ENCODE data around the gene C2CD4C. TPM values are rescaled to one million over a fixed set of nuclear protein-coding genes. Genes with fewer than 3 reads are reported as not detected.
"Not testable (repeated sequence)": the region's sequence is repeated elsewhere in the genome, so short reads cannot be mapped to it uniquely, and the experiment has no call there.

C2CD4C gene
- polyA plus RNA-seq, 4 donors, result 1.4 to 3.4 (median 2.9) TPM

DNA sequence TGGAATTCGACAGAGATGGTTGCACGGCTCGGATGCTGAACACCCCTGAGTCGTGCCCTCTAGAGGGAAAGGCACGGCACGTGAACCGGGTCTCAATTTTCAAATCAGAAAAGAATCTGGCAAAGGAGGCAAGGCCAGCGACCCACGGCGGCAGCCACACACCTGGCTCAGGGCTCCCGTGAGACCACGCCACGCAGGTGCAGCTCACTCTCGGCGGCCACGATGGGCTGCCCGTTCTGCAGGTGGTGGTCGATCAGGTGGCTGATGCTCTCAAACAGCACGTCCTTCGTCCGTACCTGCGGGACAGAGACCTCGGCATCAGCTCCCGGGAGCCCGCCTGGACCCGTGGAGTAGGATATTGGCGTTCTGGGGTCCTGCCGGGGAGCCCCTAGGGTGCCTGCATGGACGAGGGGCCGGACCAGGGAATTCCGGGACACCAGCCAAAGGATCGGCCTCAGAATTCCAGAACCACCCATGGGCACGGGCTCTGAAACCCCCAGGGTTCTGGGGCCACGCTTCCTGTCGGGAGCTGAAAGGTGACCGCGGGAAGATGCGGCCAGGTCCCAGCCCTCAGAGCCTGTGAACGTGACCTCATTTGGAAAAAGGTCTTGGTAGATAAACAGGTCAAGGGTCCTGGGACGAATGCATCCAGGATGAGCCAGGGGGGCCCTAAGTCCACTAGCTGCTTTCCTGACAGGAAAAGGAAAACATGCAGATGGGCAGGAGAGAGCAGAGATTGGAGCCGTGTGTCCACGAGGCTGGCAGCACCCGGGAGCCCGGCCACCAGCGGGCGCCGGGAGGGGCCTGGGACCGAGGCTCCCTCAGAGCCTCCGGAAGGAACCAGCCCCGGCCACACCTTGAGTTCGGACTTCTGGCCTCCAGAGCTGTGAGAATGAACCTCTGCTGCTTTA lies 10.1 kb upstream of the C2CD4C start:
- no peak for DNase-seq (ENCODE audit: low read depth in 4 of 4, low spot score in 2 of 4)

DNA sequence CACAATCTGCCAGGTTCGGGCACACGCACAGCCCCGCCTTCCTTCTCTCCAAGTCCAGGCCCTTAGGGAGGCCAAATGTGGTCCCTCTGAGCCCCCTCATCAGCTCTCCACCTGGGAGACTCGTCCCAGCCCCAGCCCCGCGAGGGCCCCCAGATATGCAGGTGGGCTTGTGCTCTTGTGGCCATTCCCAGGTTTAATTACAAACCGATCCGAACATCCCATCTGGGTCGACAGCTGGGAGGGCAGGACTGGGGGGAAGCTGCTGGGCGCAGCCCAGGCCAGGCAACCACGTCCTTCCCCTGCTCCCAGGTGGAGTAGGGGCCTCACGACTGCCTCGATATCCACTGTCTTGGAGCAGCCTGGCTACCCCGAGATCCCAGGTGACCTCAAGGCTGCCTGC lies 7.5 kb upstream of the C2CD4C start:
- no peak for DNase-seq (ENCODE audit: low read depth in 4 of 4, low spot score in 2 of 4)

DNA sequence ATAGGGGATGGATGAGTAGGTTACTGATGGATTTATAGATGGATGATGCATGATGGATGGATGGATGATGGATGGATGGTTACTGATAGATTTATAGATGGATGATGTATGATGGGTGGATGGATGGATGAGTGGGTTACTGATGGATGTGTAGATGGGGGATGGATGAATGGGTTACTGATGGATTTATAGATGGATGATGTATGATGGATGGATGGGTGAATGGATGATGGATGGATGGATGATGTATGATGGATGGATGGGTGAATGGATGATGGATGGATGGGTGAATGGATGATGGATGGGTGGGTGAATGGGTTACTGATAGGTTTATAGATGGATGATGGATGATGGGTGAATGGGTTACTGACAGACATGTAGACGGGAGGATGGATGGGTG lies 6.3 kb upstream of the C2CD4C start:
- DNase-seq (ENCODE audit: low read depth in 4 of 4, low spot score in 2 of 4), result no peak

DNA sequence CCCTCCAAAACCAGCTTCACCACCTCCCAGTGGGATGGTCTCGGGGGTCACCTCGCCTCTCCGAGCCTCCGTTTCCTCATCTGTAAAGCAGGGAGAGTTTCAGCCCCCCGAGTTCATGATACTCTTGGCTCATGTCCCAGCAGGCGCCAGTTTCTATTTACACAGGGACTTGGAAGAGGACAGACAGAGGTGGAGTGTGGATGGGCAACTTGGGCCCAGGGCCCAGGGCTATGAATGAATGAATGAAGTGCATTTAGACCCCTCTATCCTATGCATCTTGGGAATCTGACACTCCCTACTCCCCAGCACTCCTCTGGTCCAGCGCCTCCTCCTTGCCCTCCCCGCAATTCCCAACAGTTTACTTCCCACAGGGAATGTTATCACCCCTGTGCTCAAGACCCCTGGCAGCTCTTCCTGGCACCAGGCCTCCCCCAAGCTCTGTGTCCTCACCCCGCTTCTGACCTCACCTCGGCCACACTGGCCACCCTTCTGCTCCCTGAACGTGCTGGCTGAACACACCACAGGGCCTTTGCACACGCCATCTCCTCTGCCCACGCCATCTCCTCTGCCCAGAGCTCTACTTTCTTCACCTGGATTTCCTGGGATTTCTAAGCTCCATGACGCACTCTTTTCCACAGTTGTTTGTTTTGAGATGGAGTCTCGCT lies 4.9 kb upstream of the C2CD4C start:
- no peak for DNase-seq (ENCODE audit: low read depth in 4 of 4, low spot score in 2 of 4)

DNA sequence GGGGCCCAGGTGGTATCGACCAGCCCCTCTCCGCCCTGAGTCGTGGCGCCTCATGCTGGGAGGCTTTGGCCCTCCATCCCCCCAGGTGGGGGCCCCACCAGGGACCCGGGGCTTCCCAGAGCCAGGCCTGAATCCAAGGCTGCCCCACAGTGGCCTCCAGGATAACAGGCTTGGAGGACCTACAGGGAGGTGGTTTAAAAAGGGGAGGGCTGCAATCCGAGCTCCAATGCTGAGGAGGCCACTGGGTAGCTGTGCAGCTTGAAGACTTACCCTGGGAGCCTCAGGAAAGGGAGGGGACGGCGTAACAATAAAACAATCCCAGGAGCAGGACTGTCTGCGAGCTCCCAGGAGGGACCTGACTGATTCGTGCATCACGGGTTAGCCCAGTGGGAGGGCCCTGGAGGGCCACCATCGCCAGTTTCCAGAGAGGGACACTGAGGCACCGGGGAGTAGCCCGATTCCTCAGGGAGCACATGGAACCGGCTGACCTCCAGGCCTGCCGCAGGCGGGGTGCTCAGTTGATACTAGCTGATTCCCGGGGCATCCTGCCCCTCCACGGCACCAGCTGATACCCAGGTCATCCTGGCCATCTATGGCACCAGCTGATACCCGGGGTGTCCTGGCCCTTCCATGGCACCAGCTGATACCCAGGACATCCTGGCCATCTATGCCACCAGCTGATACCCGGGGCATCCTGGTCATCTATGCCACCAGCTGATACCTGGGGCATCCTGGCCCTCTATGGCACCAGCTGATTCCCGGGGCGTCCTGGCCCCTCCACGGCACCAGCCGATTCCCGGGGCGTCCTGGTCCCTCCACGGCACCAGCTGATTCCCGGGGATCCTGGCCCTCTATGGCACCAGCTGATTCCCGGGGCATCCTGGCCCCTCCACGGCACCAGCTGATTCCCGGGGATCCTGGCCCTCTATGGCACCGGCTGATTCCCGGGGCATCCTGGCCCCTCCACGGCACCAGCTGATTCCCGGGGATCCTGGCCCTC lies 3.7 kb upstream of the C2CD4C start:
- DNase-seq (ENCODE audit: low read depth in 4 of 4, low spot score in 2 of 4), result no peak

DNA sequence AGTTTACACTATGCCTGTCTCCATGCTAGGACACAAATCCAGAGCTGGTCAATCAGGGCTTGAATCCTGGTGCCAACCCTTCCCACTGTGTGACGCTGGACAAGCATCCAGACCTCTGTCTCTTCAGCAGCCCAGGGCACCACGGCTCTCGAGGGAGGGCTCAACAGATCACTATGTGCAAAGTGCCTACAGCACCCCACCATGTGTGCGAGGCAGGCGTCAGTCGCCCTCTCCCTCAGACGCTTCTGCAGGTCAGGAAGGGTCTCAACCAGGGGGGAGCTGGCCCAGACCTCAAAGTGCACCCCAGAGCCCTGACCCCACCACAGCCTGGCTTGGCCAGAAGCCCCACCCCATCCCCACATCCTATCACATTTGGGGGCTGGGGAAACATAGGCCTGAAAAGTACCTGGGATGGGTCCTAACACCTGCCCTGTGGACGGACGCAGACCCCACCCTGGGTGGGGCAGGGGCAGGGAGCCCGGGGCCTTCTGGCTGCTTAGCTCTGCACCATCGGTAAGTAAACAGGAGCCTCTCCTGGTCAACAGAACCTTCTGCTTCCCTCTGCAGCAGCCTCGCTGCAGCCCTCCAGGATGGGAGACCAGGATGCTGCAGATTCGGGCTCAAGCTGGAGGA lies 2.9 kb upstream of the C2CD4C start:
- DNase-seq (ENCODE audit: low read depth in 4 of 4, low spot score in 2 of 4), result no peak

DNA sequence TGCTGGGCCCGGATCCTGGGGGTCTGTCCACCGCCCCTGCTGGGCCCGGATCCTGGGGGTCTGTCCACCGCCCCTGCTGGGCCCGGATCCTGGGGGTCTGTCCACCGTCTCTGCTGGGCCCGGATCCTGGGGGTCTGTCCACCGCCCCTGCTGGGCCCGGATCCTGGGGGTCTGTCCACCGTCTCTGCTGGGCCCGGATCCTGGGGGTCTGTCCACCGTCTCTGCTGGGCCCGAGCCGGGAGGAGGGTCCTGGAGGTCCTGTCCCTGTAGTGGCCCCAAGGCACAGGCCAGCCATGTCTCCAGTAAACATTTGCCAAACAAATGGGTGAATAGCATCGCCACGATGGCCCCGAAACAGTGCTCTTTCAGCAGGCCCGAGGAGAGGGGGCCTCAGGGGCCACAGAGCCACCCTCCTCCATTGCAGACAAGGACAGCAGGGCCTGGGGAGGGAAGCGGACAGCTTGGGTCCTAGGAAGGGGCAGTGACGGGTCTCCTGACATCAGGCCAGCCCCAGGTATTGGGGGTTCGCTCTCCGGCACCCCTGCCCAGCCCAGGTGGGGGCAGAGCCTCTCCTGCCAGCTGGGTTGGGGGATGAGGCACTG lies 2.3 kb upstream of the C2CD4C start:
- DNase-seq (ENCODE audit: low read depth in 4 of 4, low spot score in 2 of 4), result not testable (repeated sequence)

DNA sequence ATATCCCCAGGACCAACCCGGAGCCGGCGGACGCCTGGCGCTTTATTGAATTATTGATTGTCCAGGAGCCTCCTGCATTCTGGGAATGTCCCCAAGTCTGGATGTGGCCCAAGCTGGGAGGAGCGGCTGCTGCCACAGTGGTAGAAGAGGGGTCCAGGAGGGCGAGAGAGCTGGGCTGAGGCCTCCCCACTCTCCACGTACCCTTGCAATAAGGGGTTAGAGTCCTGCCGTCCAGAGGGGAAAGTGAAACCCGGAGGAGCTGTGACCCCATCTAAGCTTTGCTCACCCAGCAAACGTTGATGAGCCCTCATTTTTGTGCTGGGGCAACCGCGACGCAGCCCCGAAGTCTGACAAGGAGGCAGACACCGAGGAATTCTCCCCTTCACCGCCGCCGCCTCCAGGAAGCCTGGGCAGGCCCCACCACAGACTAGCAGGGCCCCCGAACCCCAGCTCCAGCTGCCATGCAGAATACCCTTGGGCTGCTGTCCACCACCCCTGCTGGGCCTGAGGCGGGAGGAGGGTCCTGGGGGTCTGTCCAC lies 1.4 kb upstream of the C2CD4C start:
- no peak for DNase-seq (ENCODE audit: low read depth in 4 of 4, low spot score in 2 of 4)

DNA sequence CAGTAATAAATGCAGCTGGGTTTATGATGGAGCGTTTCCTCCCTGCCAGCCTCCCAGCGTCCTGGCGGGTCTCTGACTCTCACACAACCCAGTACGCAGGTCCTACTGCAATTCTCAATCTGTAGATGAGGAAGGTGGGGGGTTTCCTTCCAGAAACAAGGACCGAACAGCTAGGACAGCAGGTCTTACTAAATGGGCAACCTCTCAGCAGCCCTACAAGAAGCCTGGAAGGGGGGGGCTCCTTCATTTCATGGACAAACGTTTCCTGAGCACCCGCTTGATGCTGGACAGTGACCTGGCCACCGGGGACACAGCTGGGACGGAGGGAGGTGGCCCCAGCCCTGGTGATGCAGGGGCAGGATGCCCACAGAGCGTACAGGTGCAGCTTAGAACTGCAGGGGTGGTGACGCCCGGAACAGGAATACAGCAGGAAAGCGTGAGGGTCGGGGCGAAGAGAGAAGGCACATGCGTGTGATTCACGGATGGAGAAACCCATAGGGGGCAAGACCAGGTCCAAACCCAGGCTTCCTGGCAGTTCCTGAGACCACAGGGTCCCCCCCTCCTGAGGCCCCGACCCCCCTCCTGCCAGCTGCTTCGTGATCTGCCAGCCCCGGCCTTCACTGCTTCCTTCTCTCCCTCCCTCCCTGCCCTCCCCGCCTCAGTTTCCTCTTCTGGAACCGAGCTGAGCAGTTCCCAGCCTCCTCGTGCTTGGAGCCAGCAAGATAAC lies 732 bp upstream of the C2CD4C start:
- DNase-seq (ENCODE audit: low read depth in 4 of 4, low spot score in 2 of 4), result no peak

DNA sequence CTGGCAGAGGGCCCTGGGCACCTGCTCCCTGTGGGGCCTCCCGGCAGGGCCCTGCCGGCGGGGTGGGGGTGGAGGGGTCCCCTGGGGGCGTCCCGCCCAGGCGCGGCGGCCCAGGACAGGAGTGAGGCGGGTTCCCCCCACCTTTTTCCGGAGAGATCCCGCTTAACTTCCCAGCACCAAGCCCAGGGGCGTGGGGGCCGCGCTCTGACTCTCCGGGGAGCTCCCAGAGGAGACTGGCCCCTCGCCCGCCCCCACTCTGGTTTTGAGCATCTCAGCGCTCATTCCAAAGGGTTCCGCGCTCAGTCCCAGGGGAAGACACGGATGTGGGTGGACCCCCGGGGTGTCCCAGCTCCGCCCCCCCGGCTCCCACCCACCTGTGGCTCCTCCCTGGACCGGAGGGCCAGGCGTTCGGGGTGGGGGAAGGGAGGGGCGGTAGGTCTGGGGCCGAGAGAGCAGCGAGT lies 476 bp downstream of the C2CD4C start:
- DNase-seq (ENCODE audit: low read depth in 4 of 4, low spot score in 2 of 4), result no peak

DNA sequence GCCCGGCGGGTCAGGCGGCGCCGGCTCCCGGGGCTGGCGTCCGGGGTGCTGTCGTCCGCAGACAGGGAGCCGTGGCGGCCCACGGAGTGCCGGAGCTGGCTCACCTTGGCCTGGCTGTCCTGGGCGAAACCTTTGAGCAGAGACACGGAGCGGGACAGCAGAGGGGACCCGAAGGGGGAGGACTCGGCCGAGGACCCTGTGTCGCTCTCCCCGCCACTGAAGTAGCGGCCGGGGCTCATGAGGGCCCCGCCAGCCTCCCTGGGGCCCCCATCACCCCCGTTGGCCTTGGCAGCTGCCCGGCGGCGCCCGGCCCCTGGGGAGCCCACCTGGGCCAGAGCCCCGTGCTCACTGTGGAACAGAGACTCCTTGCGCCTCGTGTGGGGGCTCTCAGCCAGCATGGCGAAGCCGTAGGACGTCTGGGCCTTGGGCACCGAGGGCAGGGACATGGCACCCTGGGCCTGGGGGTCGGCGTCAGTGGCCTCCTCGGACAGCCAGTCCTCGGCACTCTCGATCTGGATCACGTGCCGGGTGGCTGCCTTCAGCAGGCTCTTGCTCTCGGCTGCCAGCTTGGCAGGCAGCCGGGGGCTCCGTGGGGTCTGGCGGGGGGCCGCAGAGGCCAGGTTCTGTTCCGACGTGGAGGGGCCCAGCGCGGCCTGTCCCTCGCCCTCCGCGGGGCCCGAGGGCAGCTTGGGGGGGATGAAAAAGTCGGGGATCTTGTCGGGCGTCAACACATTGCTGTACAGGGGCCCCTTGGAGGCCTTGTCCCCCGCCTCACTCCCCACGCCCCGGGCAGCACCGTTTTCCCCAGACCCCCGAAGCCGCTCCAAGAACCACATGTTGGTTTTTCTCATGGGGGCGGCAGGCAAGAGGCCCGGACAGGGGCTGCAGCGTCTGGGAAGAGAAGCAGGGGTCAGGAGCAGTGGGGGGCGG lies 1.2 kb downstream of the C2CD4C start:
- DNase-seq (ENCODE audit: low read depth in 4 of 4, low spot score in 2 of 4), result no peak

DNA sequence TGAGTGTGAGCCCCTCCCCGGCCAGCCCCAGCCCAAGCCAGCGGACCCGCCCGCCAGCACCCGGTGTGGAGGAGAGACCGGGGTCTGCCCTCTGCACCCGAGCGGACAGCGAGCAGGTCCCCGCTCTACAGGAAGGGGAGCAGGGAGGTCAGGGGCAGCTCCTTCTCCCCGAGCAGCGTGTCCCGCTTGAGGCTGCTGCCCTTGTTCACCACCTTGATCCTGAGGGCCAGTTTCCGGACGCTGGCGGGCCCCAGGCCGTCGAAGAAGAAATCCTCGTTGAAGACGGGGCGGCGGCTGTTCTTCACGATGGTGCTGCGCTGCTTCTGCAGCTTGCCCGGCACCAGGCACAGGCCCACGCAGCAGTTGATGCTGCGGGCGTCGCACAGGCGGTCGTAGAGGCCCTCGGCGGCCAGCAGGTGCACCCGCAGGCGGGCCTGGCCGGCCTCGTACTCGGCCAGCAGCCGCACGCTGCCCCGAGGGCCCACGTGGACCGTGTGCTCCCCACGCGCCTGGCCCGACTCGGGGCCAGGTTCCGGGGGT lies 1.9 kb downstream of the C2CD4C start:
- DNase-seq (ENCODE audit: low read depth in 4 of 4, low spot score in 2 of 4), result no peak

DNA sequence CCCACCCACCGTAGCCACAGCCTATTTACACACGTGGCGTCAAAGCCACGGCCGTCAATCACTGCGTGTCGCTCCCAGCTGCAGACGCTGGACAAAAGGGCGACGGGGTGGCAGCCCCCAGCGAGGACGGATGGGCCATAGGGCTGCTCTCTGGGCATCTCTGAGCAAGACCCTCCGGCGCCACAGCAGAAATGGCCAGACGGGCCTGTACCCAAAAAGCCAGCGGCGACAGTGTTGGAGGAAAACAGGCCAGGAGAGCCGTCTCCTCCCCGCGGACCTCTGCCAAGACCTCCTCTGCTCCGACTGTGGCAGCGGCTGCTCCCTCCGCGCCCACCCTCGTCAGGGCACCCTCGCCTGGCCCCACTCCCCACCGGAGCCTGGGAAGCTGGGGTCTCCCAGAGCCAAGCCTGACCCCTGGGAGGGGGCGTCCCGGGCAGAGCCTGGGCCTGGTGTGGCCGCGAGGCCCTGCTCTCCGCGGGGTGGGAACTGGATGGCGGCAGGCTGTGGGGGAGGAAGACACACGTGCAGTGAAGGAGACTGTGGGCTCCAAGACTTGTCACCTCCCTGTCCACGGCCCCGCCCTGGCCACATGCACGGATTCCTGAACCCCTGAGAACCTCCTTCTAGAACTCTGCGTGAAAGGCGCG lies 2.7 kb downstream of the C2CD4C start:
- no peak for DNase-seq (ENCODE audit: low read depth in 4 of 4, low spot score in 2 of 4)

DNA sequence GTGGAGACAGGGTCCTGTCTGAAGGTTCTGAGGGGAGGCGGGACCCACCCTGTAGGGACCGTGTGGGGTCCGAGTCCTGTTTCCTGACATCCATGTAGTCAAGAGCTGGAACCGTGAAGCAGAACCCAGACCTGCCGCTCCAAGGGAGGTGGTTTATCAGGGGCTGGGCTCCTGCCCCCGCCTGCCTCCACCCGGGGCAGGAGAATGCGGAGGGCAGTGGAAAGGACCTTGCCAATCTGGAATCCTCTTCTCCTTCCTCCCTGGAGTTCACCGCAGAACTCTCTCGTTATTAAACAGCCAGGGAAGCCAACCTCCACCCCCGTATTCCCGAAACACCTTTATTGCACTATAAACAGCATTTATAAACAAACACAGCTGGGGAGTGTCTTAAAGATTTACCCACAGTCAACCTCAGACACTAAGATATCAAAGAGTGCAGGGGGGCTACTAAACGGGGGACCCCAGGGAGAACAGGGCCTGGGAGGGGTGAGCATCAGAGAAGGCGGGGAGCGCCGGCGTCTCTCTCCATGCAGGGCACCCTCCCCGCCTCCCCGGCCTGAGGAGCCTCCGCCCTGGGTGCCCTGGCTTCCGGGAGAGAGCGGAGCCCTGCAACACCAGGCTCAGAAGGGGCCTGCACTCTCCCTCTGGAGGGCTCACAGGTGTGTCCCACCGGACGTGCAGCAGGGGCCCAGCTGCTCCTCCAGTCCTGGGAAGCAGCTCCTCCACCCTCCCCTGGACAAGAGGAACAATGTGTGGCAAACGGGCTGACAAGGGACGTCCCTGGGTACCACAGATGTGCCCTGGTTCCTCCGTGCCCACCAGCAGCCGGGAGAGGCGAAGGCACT lies 3.6 kb downstream of the C2CD4C start:
- DNase-seq (ENCODE audit: low read depth in 4 of 4, low spot score in 2 of 4), result no peak

DNA sequence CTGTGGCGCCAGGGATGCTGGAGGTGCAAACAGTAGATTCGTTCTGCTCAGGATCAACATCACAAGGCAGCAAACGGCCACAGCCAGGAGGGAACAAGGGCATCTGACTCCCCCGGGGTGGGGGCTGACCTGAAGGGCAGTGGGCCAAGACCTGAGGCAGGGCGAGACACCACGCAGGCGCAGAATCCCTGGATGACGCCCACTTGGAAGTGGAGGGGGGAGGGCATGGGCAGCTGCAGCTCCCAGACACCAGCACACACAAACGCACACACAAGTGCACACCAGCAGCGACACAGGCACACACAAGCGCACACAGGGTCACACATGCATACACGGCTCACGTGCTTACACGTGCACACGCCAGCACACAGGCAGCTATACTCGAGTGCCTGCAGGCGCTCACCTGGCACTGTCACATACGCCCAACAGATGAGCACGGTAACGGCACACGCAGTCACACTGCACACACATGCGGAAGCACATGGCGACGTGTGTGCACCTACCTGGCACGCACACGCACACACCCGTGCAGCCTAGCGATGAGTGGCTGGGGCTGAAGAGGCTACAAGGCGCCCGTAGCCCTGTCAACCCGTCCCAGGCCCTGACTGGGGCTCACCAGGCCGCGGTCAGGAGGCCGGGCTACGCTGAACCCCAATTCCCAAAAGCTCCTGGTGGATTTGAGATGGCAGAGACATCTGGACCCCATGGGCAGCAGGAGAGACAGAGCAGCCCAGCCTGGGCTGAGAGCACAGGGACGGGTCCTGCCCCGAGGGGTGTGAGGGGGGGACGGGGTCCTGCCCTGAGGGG lies 5.5 kb downstream of the C2CD4C start:
- DNase-seq (ENCODE audit: low read depth in 4 of 4, low spot score in 2 of 4), result no peak

Measured in left renal cortex interstitium (tissue), 4 donors.